Lung (tissue), 12 donors: Measurements from ENCODE around the gene MARK3. TPM values are rescaled to one million over a fixed set of nuclear protein-coding genes. Genes with fewer than 3 reads are reported as not detected.

Experiments
- ATAC-seq: fragments of 200-7000 bp; cut with Tn5 transposase; one replicate; pipeline ENCODE4 v1.9.1; 2020; ENCODE audit warnings: moderate number of reproducible peaks; ENCODE audit not compliant: insufficient read depth, low FRiP score
- DNase-seq, 3 donors: peaks; one replicate each; pipeline ENCODE4 v3.0.0-alpha.2; 2013 to 2017
- H3K27ac ChIP-seq, 2 donors: one replicate each; pipeline ENCODE4 v1.5.1; 2013; ENCODE audit warnings: mild to moderate bottlenecking in 2 of 2, moderate library complexity in 2 of 2, control low read depth in 1 of 2, inconsistent platforms in 1 of 2, low read depth in 1 of 2, low read length in 1 of 2
- H3K27me3 ChIP-seq, 3 donors: one replicate each; pipeline ENCODE4 v1.5.1; 2013; ENCODE audit warnings: low read length in 2 of 3; ENCODE audit not compliant: control insufficient read depth in 3 of 3, insufficient read depth in 3 of 3
- H3K36me3 ChIP-seq, 4 donors: one replicate each; pipeline ENCODE4 v1.5.1; 2013; ENCODE audit warnings: low read length in 4 of 4, mild to moderate bottlenecking in 1 of 4, moderate library complexity in 1 of 4; ENCODE audit not compliant: control insufficient read depth in 4 of 4, insufficient read depth in 4 of 4
- H3K4me1 ChIP-seq, 5 donors: one replicate each; pipeline ENCODE4 v1.5.1; 2013; ENCODE audit warnings: low read length in 5 of 5, mild to moderate bottlenecking in 2 of 5, moderate library complexity in 1 of 5; ENCODE audit not compliant: control insufficient read depth in 5 of 5, insufficient read depth in 5 of 5
- H3K4me3 ChIP-seq: one replicate; pipeline ENCODE4 v1.5.1; 2013; ENCODE audit warnings: mild to moderate bottlenecking, control low read depth, moderate library complexity
- H3K9ac ChIP-seq, 2 donors: one replicate each; pipeline ENCODE4 v1.5.1; 2013; ENCODE audit warnings: low read length in 2 of 2, control low read depth in 1 of 2; ENCODE audit not compliant: insufficient read depth in 1 of 2
- H3K9me3 ChIP-seq, 4 donors: one replicate each; pipeline ENCODE4 v1.5.1; 2013; ENCODE audit warnings: low read length in 3 of 4, mild to moderate bottlenecking in 1 of 4, moderate library complexity in 1 of 4; ENCODE audit not compliant: control insufficient read depth in 4 of 4, insufficient read depth in 3 of 4
- CTCF ChIP-seq: IDR thresholded peaks from 2 replicates; pipeline ENCODE4 v1.5.1; 2012; ENCODE audit warnings: mild to moderate bottlenecking; ENCODE audit errors: control extremely low read depth, extremely low read depth
- WGBS, 2 donors: extraction: QIAGEN DNeasy Blood & Tissue Kit; methylation state at CpG; one replicate each; pipeline ENCODE4 v1.1.7; 2013; 5-methylcytosine and 5-hydroxymethylcytosine counted together
- polyA plus RNA-seq, 2 donors: library from polyadenylated mRNA; stranded (reverse); fragments of 200-250 nt; gene quantifications; one replicate each; pipeline ENCODE4 v1.2.1, GENCODE V29; 2013
- total RNA-seq, 2 donors: library from RNA; depleted of rRNA in 1 of 2; stranded (reverse); fragments of >200 nt in 1 of 2; gene quantifications; one replicate each; pipeline ENCODE4 v1.2.1, GENCODE V29; 2014 to 2021
- donor health status: control.
- donor health status: control.
- donor health status: Bipolar disorder and iron deficiency.
- donor health status: healthy.
- donor health status: DM: yes; HTN: yes; CAD: no.

Gene MARK3
- total and polyA plus RNA-seq, 4 donors: 56.2 to 177 (median 101) TPM

- Histone ChIP-seq H3K27ac (no peak overlapping the region), H3K9ac (no peak overlapping the region), H3K27me3 (no peaks in the 10 kb centered on the region), H3K4me3 (no peak overlapping the region), H3K9me3 (peaks cover 0 to 4% (median 2%) of the 10 kb centered on the region in 4 donors), H3K4me1 (no peaks in the 10 kb centered on the region), H3K36me3 (no peaks in the 10 kb centered on the region)
- no peak for DNase-seq
- 87 to 90% methylated on average over 7 of the region's 7 CpGs for WGBS, 2 donors
- TF ChIP-seq CTCF: no peak
- ATAC-seq: no peak
Observed at GRCh38 chr14:103360548-103360947, 24.7 kb upstream of the MARK3 start.

GRCh38 chr14:103361867-103362266, 23.3 kb upstream of the MARK3 start:
- H3K27ac ChIP-seq: no peak overlapping the region
- 57 to 75% methylated on average over 5 of the region's 5 CpGs for WGBS, 2 donors
- no peaks in the 10 kb centered on the region for H3K4me1 ChIP-seq
- ATAC-seq: peak; percentile 53
- no peak for DNase-seq
- H3K9me3 ChIP-seq: peaks cover 0 to 4% (median 2%) of the 10 kb centered on the region in 4 donors
- no peaks in the 10 kb centered on the region for H3K27me3 ChIP-seq
- no peak overlapping the region for H3K9ac ChIP-seq
- H3K4me3 ChIP-seq: no peak overlapping the region
- no peak for TF ChIP-seq CTCF
- H3K36me3 ChIP-seq: no peaks in the 10 kb centered on the region

GRCh38 chr14:103362780-103363179, 22.4 kb upstream of the MARK3 start:
- Histone ChIP-seq H3K36me3 (no peaks in the 10 kb centered on the region), H3K27me3 (no peaks in the 10 kb centered on the region), H3K9me3 (peaks cover 0 to 4% (median 2%) of the 10 kb centered on the region in 4 donors), H3K4me3 (no peak overlapping the region), H3K4me1 (no peaks in the 10 kb centered on the region), H3K9ac (no peak overlapping the region), H3K27ac (no peak overlapping the region)
- no peak for DNase-seq
- 72 to 87% methylated on average over 1 of the region's 1 CpG for WGBS, 2 donors
- no peak for ATAC-seq
- TF ChIP-seq CTCF: no peak

- Histone ChIP-seq H3K9me3 (peaks cover 0 to 4% (median 2%) of the 10 kb centered on the region in 4 donors), H3K36me3 (no peaks in the 10 kb centered on the region), H3K4me3 (no peak overlapping the region), H3K27ac (no peak overlapping the region), H3K9ac (no peak overlapping the region), H3K27me3 (no peaks in the 10 kb centered on the region), H3K4me1 (no peaks in the 10 kb centered on the region)
- no peak for TF ChIP-seq CTCF
- ATAC-seq: no peak
- WGBS, 2 donors: 92% methylated on average over 6 of the region's 6 CpGs
- no peak for DNase-seq
Observed at GRCh38 chr14:103366741-103367140, 18.5 kb upstream of the MARK3 start.
